Gastroesophageal sphincter (tissue), 4 donors: ENCODE results near the gene CHTF8. TPM values are rescaled to one million over a fixed set of nuclear protein-coding genes. Genes with fewer than 3 reads are reported as not detected.
A peak's percentile ranks its signal among the peaks of the same experiment; 100 is the strongest.
"Not testable (repeated sequence)": the region's sequence is repeated elsewhere in the genome, so short reads cannot be mapped to it uniquely, and the experiment has no call there.

ENCODE experiments used
- ATAC-seq: fragments of 150-250 bp; one replicate; pipeline ENCODE4 v1.9.1; 2016; ENCODE audit warnings: mild to moderate bottlenecking, moderate library complexity
- H3K27ac ChIP-seq, 4 donors: fragments of 200-600 bp; sonication (generic) in 3 of 4; 1 replicate in 3 of 4; 2 replicates in 1 of 4; pipeline ENCODE4 v1.5.1; 2016 to 2019
- H3K27me3 ChIP-seq: fragments of 200-600 bp; sonication (generic); one replicate; pipeline ENCODE4 v1.5.1; 2019
- H3K36me3 ChIP-seq, 2 donors: fragments of 200-600 bp; sonication (generic); one replicate each; pipeline ENCODE4 v1.5.1; 2019; ENCODE audit warnings: control low read depth in 1 of 2
- H3K4me1 ChIP-seq, 3 donors: fragments of 200-600 bp; sonication (generic); 1 replicate in 2 of 3; 2 replicates in 1 of 3; pipeline ENCODE4 v1.5.1; 2016 to 2019; ENCODE audit warnings: control low read depth in 2 of 3
- H3K4me3 ChIP-seq, 2 donors: fragments of 200-600 bp; sonication (generic); one replicate each; pipeline ENCODE4 v1.5.1; 2019; ENCODE audit warnings: mild to moderate bottlenecking in 1 of 2, moderate library complexity in 1 of 2
- H3K9me3 ChIP-seq, 3 donors: fragments of 200-600 bp; sonication (generic); one replicate each; pipeline ENCODE4 v1.5.1; 2017 to 2019; ENCODE audit warnings: control low read depth in 2 of 3
- CTCF ChIP-seq, 4 experiments: fragments of 200-600 bp in 2 of 4; fragments of 450-650 bp in 2 of 4; sonication (generic) in 1 of 4; IDR thresholded peaks; one replicate each; pipeline ENCODE4 v1.5.1; 2017 to 2019; ENCODE audit warnings: antibody characterized with exemption in 4 of 4, mild to moderate bottlenecking in 2 of 4, moderate library complexity in 2 of 4
- EP300 ChIP-seq: sonication (generic); formaldehyde crosslinking; IDR thresholded peaks from one replicate; pipeline ENCODE4 v1.6.1; 2017; ENCODE audit warnings: antibody characterized with exemption, mild to moderate bottlenecking
- POLR2A ChIP-seq, 2 donors: fragments of 450-650 bp; IDR thresholded peaks; one replicate each; pipeline ENCODE4 v1.6.1; 2017; ENCODE audit warnings: antibody characterized with exemption in 2 of 2, mild to moderate bottlenecking in 2 of 2, moderate library complexity in 1 of 2
- POLR2AphosphoS5 ChIP-seq: sonication (generic); formaldehyde crosslinking; IDR thresholded peaks from one replicate; pipeline ENCODE4 v1.6.1; 2017; ENCODE audit warnings: antibody characterized with exemption
- WGBS, 2 donors: methylation state at CpG; one replicate each; pipeline ENCODE4 v1.1.5; 2018; ENCODE audit warnings: low coverage in 1 of 2; 5-methylcytosine and 5-hydroxymethylcytosine counted together
- total RNA-seq, 4 donors: library from RNA; depleted of rRNA; stranded (reverse); fragments of >200 nt; gene quantifications; one replicate each; pipeline ENCODE4 v1.1.0, GENCODE V29; 2016

Gene CHTF8
- total RNA-seq, 4 donors from 2014 or later, result 44.0 to 102 (median 61.9) TPM

GRCh38 chr16:69127966-69128510 is 4.3 kb downstream of the CHTF8 start:
- 95 to 100% methylated on average over 3 to 12 of the region's 12 CpGs for WGBS, 2 donors
- Histone ChIP-seq H3K4me3 (no peak overlapping the region), H3K27me3 (no peaks in the 10 kb centered on the region), H3K9me3 (no peaks in the 10 kb centered on the region), H3K4me1 (peaks cover 0 to 47% (median 11%) of the 10 kb centered on the region in 3 donors), H3K36me3 (peaks cover 0 to 14% of the 10 kb centered on the region in 2 donors), H3K27ac (no peak overlapping the region)
- ATAC-seq, result no peak
- TF ChIP-seq EP300 (no peak), POLR2AphosphoS5 (no peak)

GRCh38 chr16:69126801-69127200 is 5.6 kb downstream of the CHTF8 start:
- Histone ChIP-seq H3K36me3 (peaks cover 0 to 18% of the 10 kb centered on the region in 2 donors), H3K4me1 (peaks cover 0 to 42% (median 10%) of the 10 kb centered on the region in 3 donors)
- H3K9me3 ChIP-seq, H3K27me3 ChIP-seq, H3K4me3 ChIP-seq, ATAC-seq, H3K27ac ChIP-seq: not testable (repeated sequence)
- WGBS, 2 donors, result 93 to 98% methylated on average over 9 to 10 of the region's 10 CpGs

GRCh38 chr16:69126221-69126620 is 6.2 kb downstream of the CHTF8 start:
- Histone ChIP-seq H3K27ac (no peak overlapping the region), H3K9me3 (no peaks in the 10 kb centered on the region), H3K4me1 (peaks cover 0 to 38% (median 10%) of the 10 kb centered on the region in 3 donors), H3K4me3 (no peak overlapping the region), H3K36me3 (peaks cover 0 to 23% of the 10 kb centered on the region in 2 donors), H3K27me3 (no peaks in the 10 kb centered on the region)
- no peak for TF ChIP-seq POLR2A (IDR thresholded peaks at IDR 0.05)
- TF ChIP-seq POLR2AphosphoS5, result no peak
- no peak for TF ChIP-seq CTCF (IDR thresholded peaks at IDR 0.05)
- no peak for TF ChIP-seq EP300
- no peak for ATAC-seq
- 55 to 58% methylated on average over 2 to 3 of the region's 3 CpGs for WGBS, 2 donors

- H3K27ac ChIP-seq, H3K9me3 ChIP-seq, H3K27me3 ChIP-seq, ATAC-seq, H3K4me3 ChIP-seq: not testable (repeated sequence)
- 84 to 90% methylated on average over 9 to 12 of the region's 14 CpGs for WGBS, 2 donors
- Histone ChIP-seq H3K36me3 (peaks cover 0 to 36% of the 10 kb centered on the region in 2 donors), H3K4me1 (peaks cover 0 to 25% (median 3%) of the 10 kb centered on the region in 3 donors)
These were observed 7.4 kb downstream of the CHTF8 start for GRCh38 chr16:69124961-69125360.

GRCh38 chr16:69124406-69124805 is 8.0 kb downstream of the CHTF8 start:
- peaks cover 0 to 20% (median 3%) of the 10 kb centered on the region in 3 donors for H3K4me1 ChIP-seq
- 77% methylated on average over 3 of the region's 8 CpGs; no CpG with 5 or more reads in 1 of the 2 donors for WGBS, 2 donors
- not testable (repeated sequence) for H3K4me3 ChIP-seq, ATAC-seq, H3K27ac ChIP-seq, H3K9me3 ChIP-seq, H3K27me3 ChIP-seq
- peaks cover 0 to 41% of the 10 kb centered on the region in 2 donors for H3K36me3 ChIP-seq

- TF ChIP-seq CTCF (IDR thresholded peaks at IDR 0.05), result peak; percentile 49 to 78 (median 73)
- no peak for TF ChIP-seq POLR2A (IDR thresholded peaks at IDR 0.05)
- TF ChIP-seq EP300, result no peak
- no peak for TF ChIP-seq POLR2AphosphoS5
- no peak overlapping the region for H3K4me3 ChIP-seq
- H3K36me3 ChIP-seq, result peaks cover 0 to 43% of the 10 kb centered on the region in 2 donors
- 75 to 77% methylated on average over 3 of the region's 3 CpGs for WGBS, 2 donors
- no peaks in the 10 kb centered on the region for H3K27me3 ChIP-seq
- ATAC-seq, result no peak
- H3K4me1 ChIP-seq, result peaks cover 0 to 22% (median 3%) of the 10 kb centered on the region in 3 donors
- no peak overlapping the region for H3K27ac ChIP-seq
- H3K9me3 ChIP-seq, result no peaks in the 10 kb centered on the region
These were observed 8.5 kb downstream of the CHTF8 start for GRCh38 chr16:69123910-69124309.

GRCh38 chr16:69120096-69120664 is 12.2 kb downstream of the CHTF8 start:
- Histone ChIP-seq H3K36me3 (peaks cover 0 to 66% of the 10 kb centered on the region in 2 donors), H3K9me3 (no peaks in the 10 kb centered on the region), H3K4me3 (no peak overlapping the region), H3K27me3 (no peaks in the 10 kb centered on the region), H3K27ac (no peak overlapping the region), H3K4me1 (peaks cover 0 to 30% (median 0%) of the 10 kb centered on the region in 3 donors)
- no peak for ATAC-seq
- TF ChIP-seq CTCF (IDR thresholded peaks at IDR 0.05) (no peak), POLR2AphosphoS5 (no peak), POLR2A (IDR thresholded peaks at IDR 0.05) (no peak), EP300 (no peak)
- 78 to 95% methylated on average over 7 to 12 of the region's 19 CpGs for WGBS, 2 donors
